Mammary epithelial cell (primary cell): ENCODE data around the gene GRK7.

Source experiments
- EZH2 ChIP-seq: IDR thresholded peaks from 2 replicates; pipeline ENCODE4 v1.6.1; 2012; ENCODE audit warnings: low read length, inconsistent platforms, borderline replicate concordance
- TF ChIP-seq, protein P1 (sequence below), 2 donors: IDR thresholded peaks in 1 of 2; conservative IDR thresholded peaks in 1 of 2; 2 replicates each; pipeline ENCODE4 v1.5.1; 2011 to 2012; ENCODE audit warnings: inconsistent platforms in 2 of 2, low read length in 2 of 2, mild to moderate bottlenecking in 2 of 2, control low read depth in 1 of 2, low read depth in 1 of 2; ENCODE audit not compliant: insufficient read depth in 1 of 2; ENCODE audit errors: extremely low read depth in 1 of 2

GRCh38 chr3:141795741-141796080, 32.5 kb downstream of the GRK7 start:
- TF ChIP-seq, protein P1, sequence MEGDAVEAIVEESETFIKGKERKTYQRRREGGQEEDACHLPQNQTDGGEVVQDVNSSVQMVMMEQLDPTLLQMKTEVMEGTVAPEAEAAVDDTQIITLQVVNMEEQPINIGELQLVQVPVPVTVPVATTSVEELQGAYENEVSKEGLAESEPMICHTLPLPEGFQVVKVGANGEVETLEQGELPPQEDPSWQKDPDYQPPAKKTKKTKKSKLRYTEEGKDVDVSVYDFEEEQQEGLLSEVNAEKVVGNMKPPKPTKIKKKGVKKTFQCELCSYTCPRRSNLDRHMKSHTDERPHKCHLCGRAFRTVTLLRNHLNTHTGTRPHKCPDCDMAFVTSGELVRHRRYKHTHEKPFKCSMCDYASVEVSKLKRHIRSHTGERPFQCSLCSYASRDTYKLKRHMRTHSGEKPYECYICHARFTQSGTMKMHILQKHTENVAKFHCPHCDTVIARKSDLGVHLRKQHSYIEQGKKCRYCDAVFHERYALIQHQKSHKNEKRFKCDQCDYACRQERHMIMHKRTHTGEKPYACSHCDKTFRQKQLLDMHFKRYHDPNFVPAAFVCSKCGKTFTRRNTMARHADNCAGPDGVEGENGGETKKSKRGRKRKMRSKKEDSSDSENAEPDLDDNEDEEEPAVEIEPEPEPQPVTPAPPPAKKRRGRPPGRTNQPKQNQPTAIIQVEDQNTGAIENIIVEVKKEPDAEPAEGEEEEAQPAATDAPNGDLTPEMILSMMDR (conservative IDR thresholded peaks at IDR 0.05 in 1 of 2, IDR thresholded peaks at IDR 0.05 in 1 of 2; ENCODE audit: extremely low read depth in 1 of 2, insufficient read depth in 1 of 2, low read depth in 1 of 2, low read length in 2 of 2): no peak
- no peak for TF ChIP-seq EZH2
